ENCODE results near the gene KLF15. TPM values are rescaled to one million over a fixed set of nuclear protein-coding genes. Genes with fewer than 3 reads are reported as not detected.

KLF15 gene
- total and polyA plus RNA-seq, 7 experiments from 2014 or later: 0.57 to 0.81 TPM; not detected in 5

GRCh38 chr3:126355777-126356372 lies 1.3 kb downstream of the KLF15 start:
- ATAC-seq (no peak), DNase-seq (no peak)
- Histone ChIP-seq H3K4me1 (ENCODE audit: control insufficient read depth in 2 of 2, insufficient read depth in 2 of 2, low read length in 2 of 2) (peaks cover 4 to 7% of the 10 kb centered on the region in 2 donors), H3K9me3 (ENCODE audit: control insufficient read depth in 2 of 3, low read length in 3 of 3) (no peaks in the 10 kb centered on the region), H3K4me3 (ENCODE audit: low read length) (peak overlapping the region; percentile 27), H3K27ac (ENCODE audit: low read depth, low read length) (no peak overlapping the region), H3K36me3 (ENCODE audit: control insufficient read depth in 2 of 3, insufficient read depth in 3 of 3, low read length in 3 of 3) (no peaks in the 10 kb centered on the region), H3K27me3 (ENCODE audit: control insufficient read depth in 2 of 2, insufficient read depth in 2 of 2, low read length in 2 of 2) (peaks cover 9 to 10% of the 10 kb centered on the region in 2 donors)
- no peaks in the 10 kb centered on the region for H3K9me3 Mint-ChIP-seq
- ChIA-PET CTCF (no interaction called here), POLR2A (no interaction called here)
- peaks cover 4 to 17% (median 11%) of the 10 kb centered on the region in 7 donors for H3K4me1 Mint-ChIP-seq
- intact Hi-C loops (cut with micrococcal nuclease): loop anchor here (2.0 to 10.0 kb wide), 8 partner anchors 119 to 1304 kb away; partner anchors contain the start of genes SLC41A3 (in 2 of the 2), CHCHD6 (in 1 of the 2), MCM2 (in 1 of the 2) and OSBPL11 (in 1 of the 2)
- H3K27me3 Mint-ChIP-seq: peaks cover 36 to 47% (median 37%) of the 10 kb centered on the region in 5 donors
- peak overlapping the region in 3 of 9 donors; percentile 26 to 93 (median 48) for H3K27ac Mint-ChIP-seq
- no peaks in the 10 kb centered on the region for H3K36me3 Mint-ChIP-seq
- H3K4me3 Mint-ChIP-seq: peak overlapping the region; percentile 84 to 95 (median 90)

GRCh38 chr3:126355251-126355650 lies 2.0 kb downstream of the KLF15 start:
- Histone ChIP-seq H3K27me3 (ENCODE audit: control insufficient read depth in 2 of 2, insufficient read depth in 2 of 2, low read length in 2 of 2) (peaks cover 9 to 10% of the 10 kb centered on the region in 2 donors), H3K4me3 (ENCODE audit: low read length) (no peak overlapping the region), H3K9me3 (ENCODE audit: control insufficient read depth in 2 of 3, low read length in 3 of 3) (no peaks in the 10 kb centered on the region), H3K4me1 (ENCODE audit: control insufficient read depth in 2 of 2, insufficient read depth in 2 of 2, low read length in 2 of 2) (peaks cover 4 to 7% of the 10 kb centered on the region in 2 donors), H3K27ac (ENCODE audit: low read depth, low read length) (no peak overlapping the region), H3K36me3 (ENCODE audit: control insufficient read depth in 2 of 3, insufficient read depth in 3 of 3, low read length in 3 of 3) (no peaks in the 10 kb centered on the region)
- ChIA-PET CTCF (no interaction called here), POLR2A (no interaction called here)
- Mint-ChIP-seq H3K27ac (peak overlapping the region in 1 of 9 donors; percentile 9), H3K36me3 (no peaks in the 10 kb centered on the region), H3K4me1 (peaks cover 4 to 17% (median 11%) of the 10 kb centered on the region in 7 donors), H3K27me3 (peaks cover 33 to 47% (median 34%) of the 10 kb centered on the region in 5 donors), H3K9me3 (no peaks in the 10 kb centered on the region), H3K4me3 (peak overlapping the region; percentile 26 to 94 (median 72))
- no peak for DNase-seq
- ATAC-seq: no peak
- intact Hi-C loops (cut with micrococcal nuclease): loop anchor here (5.0 to 10.0 kb wide), 4 partner anchors 440 to 1303 kb away; partner anchors contain the start of genes MCM2 (in 1 of the 2) and OSBPL11 (in 1 of the 2)

DNA sequence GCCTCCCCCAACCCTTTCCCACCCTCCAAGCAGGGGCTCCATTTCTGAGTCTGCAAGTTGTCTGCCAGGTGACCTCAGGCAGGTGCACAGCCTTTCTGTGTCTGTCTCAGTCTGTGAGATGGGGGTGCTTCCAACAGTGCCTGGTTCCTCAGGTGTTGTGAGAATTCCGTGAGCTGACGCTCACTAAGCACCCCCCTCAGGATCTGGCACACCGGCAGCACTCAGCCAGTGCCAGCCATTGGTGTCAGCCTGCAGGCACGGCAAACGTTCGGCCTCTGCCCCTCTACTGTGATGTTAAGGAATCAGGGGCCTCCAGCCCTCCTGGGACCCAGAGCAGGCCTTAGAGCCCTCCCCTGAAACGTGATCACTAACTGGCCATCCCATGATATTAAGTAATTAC lies 2.4 kb downstream of the KLF15 start:
- H3K27me3 ChIP-seq (ENCODE audit: control insufficient read depth in 2 of 2, insufficient read depth in 2 of 2, low read length in 2 of 2): peaks cover 9 to 10% of the 10 kb centered on the region in 2 donors
- Mint-ChIP-seq H3K4me1 (peaks cover 4 to 17% (median 11%) of the 10 kb centered on the region in 7 donors), H3K36me3 (no peaks in the 10 kb centered on the region), H3K27me3 (peaks cover 28 to 42% (median 29%) of the 10 kb centered on the region in 5 donors), H3K9me3 (no peaks in the 10 kb centered on the region), H3K27ac (no peak overlapping the region), H3K4me3 (peak overlapping the region in 2 of 10 donors; percentile 86 to 89)
- H3K4me1 ChIP-seq (ENCODE audit: control insufficient read depth in 2 of 2, insufficient read depth in 2 of 2, low read length in 2 of 2): peaks cover 4 to 7% of the 10 kb centered on the region in 2 donors
- DNase-seq (no peak), ATAC-seq (no peak)
- no peak overlapping the region for H3K27ac ChIP-seq (ENCODE audit: low read depth, low read length)
- intact Hi-C loops (cut with micrococcal nuclease): loop anchor here (5.0 to 10.0 kb wide), 4 partner anchors 440 to 1302 kb away; partner anchors contain the start of genes MCM2 (in 1 of the 2) and OSBPL11 (in 1 of the 2)
- ChIA-PET CTCF (no interaction called here), POLR2A (no interaction called here)
- H3K9me3 ChIP-seq (ENCODE audit: control insufficient read depth in 2 of 3, low read length in 3 of 3): no peaks in the 10 kb centered on the region
- no peaks in the 10 kb centered on the region for H3K36me3 ChIP-seq (ENCODE audit: control insufficient read depth in 2 of 3, insufficient read depth in 3 of 3, low read length in 3 of 3)
- H3K4me3 ChIP-seq (ENCODE audit: low read length): no peak overlapping the region

DNA sequence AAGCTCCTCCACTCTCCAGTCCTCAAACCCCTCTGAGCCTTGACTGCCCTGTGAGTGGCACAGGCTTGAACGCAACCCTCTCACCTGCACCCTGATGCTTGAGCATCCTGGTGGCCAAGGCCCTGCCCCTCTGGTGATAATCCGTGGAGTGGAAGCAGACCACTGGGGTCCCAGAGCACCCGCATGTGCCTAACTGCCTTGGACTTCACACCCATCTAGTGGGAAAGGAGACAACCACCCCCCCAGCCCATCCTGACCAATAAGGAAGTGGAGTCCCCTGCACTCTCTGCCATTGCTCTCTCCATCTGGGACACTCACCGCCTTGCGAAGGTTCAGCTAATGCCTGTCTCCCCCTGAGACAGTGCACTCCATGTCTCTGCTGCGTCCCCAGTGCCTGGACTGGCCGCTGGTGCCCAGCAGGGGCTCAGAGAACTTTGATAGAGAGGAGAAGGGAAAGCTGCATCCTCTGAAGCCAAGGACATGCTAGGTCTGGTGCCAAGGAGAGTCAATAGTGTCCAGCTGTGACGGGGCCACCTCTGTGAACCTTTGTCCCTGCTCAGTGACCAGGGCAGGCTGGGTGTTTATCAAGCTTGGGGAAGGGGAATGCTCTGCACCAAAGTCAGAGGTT lies 3.4 kb downstream of the KLF15 start:
- H3K27me3 ChIP-seq (ENCODE audit: control insufficient read depth in 2 of 2, insufficient read depth in 2 of 2, low read length in 2 of 2): peaks cover 9 to 10% of the 10 kb centered on the region in 2 donors
- no peaks in the 10 kb centered on the region for H3K36me3 ChIP-seq (ENCODE audit: control insufficient read depth in 2 of 3, insufficient read depth in 3 of 3, low read length in 3 of 3)
- Mint-ChIP-seq H3K27me3 (peaks cover 19 to 34% (median 23%) of the 10 kb centered on the region in 5 donors), H3K27ac (no peak overlapping the region), H3K4me3 (peak overlapping the region in 1 of 10 donors; percentile 53), H3K36me3 (no peaks in the 10 kb centered on the region), H3K4me1 (peaks cover 4 to 17% (median 11%) of the 10 kb centered on the region in 7 donors), H3K9me3 (no peaks in the 10 kb centered on the region)
- H3K27ac ChIP-seq (ENCODE audit: low read depth, low read length): no peak overlapping the region
- ATAC-seq: no peak
- intact Hi-C loops (cut with micrococcal nuclease): loop anchor here in 1 of 2 donors (10.0 kb wide), 1 partner anchor 439 kb away; no protein-coding TSS in a partner anchor
- CTCF ChIA-PET: no interaction called here
- no peak overlapping the region for H3K4me3 ChIP-seq (ENCODE audit: low read length)
- POLR2A ChIA-PET: no interaction called here
- H3K4me1 ChIP-seq (ENCODE audit: control insufficient read depth in 2 of 2, insufficient read depth in 2 of 2, low read length in 2 of 2): peaks cover 4 to 7% of the 10 kb centered on the region in 2 donors
- no peaks in the 10 kb centered on the region for H3K9me3 ChIP-seq (ENCODE audit: control insufficient read depth in 2 of 3, low read length in 3 of 3)
- DNase-seq: no peak

DNA sequence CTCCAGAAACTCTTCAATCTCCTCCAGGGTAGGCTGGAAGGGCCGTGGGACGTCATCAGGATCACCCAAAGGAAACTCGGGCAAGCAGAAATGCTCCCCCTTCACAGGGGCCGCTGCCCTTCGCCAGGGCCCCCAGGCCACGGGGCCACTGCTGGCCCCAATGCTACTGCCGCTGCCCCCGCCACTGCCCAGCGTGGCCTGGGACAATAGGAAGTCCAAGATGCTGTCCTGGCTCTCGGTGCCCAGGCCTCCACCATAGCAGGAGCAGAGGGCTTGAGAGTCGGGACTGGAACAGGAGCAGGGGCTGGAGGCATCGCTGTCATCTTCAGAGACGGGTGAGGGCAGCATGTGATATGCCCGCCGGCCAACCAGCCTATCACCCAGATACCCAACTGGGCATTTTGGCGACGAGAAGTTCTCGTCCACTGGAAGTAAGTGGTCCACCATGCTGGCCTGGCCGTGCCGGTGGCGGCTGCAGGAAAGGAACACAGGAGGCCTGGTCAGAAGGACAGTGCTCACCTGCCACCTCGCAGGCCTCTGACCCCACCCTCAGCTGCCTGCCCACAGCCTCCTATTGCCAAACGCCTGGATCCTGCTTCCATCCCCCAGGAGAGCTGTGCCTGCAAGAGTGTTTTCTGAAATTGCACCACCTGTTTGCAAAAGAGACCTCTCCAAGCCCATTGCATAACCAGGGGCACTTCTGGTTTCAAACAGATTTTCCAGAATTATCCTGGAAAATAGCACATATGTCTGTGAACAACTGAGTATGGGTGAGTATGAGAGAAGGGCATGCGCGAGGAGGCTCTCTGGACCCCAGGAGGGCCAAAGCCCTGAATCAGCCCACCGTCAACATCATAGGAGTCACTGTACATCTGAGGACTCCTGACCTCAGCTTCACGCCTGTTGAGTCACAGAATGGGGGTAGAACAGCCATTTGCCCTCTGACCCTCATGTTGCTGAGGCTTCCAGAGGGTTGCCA lies 4.4 kb downstream of the KLF15 start:
- ChIA-PET CTCF (no interaction called here), POLR2A (no interaction called here)
- no peaks in the 10 kb centered on the region for H3K9me3 Mint-ChIP-seq
- no peak overlapping the region for H3K27ac Mint-ChIP-seq
- Histone ChIP-seq H3K36me3 (ENCODE audit: control insufficient read depth in 2 of 3, insufficient read depth in 3 of 3, low read length in 3 of 3) (no peaks in the 10 kb centered on the region), H3K4me1 (ENCODE audit: control insufficient read depth in 2 of 2, insufficient read depth in 2 of 2, low read length in 2 of 2) (peaks cover 0 to 3% of the 10 kb centered on the region in 2 donors), H3K27me3 (ENCODE audit: control insufficient read depth in 2 of 2, insufficient read depth in 2 of 2, low read length in 2 of 2) (peaks cover 3 to 8% of the 10 kb centered on the region in 2 donors), H3K27ac (ENCODE audit: low read depth, low read length) (no peak overlapping the region), H3K4me3 (ENCODE audit: low read length) (no peak overlapping the region), H3K9me3 (ENCODE audit: control insufficient read depth in 2 of 3, low read length in 3 of 3) (no peaks in the 10 kb centered on the region)
- H3K27me3 Mint-ChIP-seq: peaks cover 10 to 23% (median 14%) of the 10 kb centered on the region in 5 donors
- H3K4me3 Mint-ChIP-seq: no peak overlapping the region
- H3K36me3 Mint-ChIP-seq: no peaks in the 10 kb centered on the region
- peaks cover 4 to 13% (median 7%) of the 10 kb centered on the region in 7 donors for H3K4me1 Mint-ChIP-seq
- DNase-seq: no peak
- intact Hi-C loops (cut with micrococcal nuclease): loop anchor here in 1 of 2 donors (10.0 kb wide), 1 partner anchor 438 kb away; no protein-coding TSS in a partner anchor
- no peak for ATAC-seq
